Mesendoderm (in vitro differentiated cells): Measurements from ENCODE around the gene TBX3.
A peak's percentile ranks its signal among the peaks of the same experiment; 100 is the strongest.

Source experiments
- DNase-seq: peaks from one replicate; pipeline ENCODE4 v3.0.0; 2013
- H2AK5ac ChIP-seq: 2 replicates; pipeline ENCODE4 v1.6.1; 2013; ENCODE audit warnings: low read length, inconsistent platforms
- H2BK120ac ChIP-seq: 2 replicates; pipeline ENCODE4 v1.6.1; 2013; ENCODE audit warnings: low read depth, mild to moderate bottlenecking, low read length, moderate library complexity, mixed read lengths
- H2BK15ac ChIP-seq: replicated peaks from 2 replicates; pipeline ENCODE4 v1.6.1; 2013; ENCODE audit warnings: low read depth, mild to moderate bottlenecking, moderate library complexity
- H2BK5ac ChIP-seq: 2 replicates; pipeline ENCODE4 v1.6.1; 2013; ENCODE audit warnings: low read length, inconsistent platforms
- H3K18ac ChIP-seq: 2 replicates; pipeline ENCODE4 v1.6.1; 2013; ENCODE audit warnings: mild to moderate bottlenecking, low read length, mixed read lengths
- H3K23ac ChIP-seq: one replicate; pipeline ENCODE4 v1.6.1; 2013; ENCODE audit warnings: low read length
- H3K27ac ChIP-seq: 2 replicates; pipeline ENCODE4 v1.5.1; 2013; ENCODE audit warnings: low read depth, mild to moderate bottlenecking, inconsistent platforms, low read length, moderate library complexity
- H3K27me3 ChIP-seq: 2 replicates; pipeline ENCODE4 v1.6.1; 2013; ENCODE audit warnings: low read length, control low read depth, mild to moderate bottlenecking, inconsistent platforms; ENCODE audit not compliant: insufficient read depth, poor library complexity
- H3K36me3 ChIP-seq: 2 replicates; pipeline ENCODE4 v1.6.1; 2013; ENCODE audit warnings: low read length, inconsistent platforms; ENCODE audit not compliant: control insufficient read depth, insufficient read depth
- H3K4ac ChIP-seq: one replicate; pipeline ENCODE4 v1.6.1; 2013; ENCODE audit warnings: low read depth, mild to moderate bottlenecking, low read length, moderate library complexity
- H3K4me1 ChIP-seq: 2 replicates; pipeline ENCODE4 v1.6.1; 2013; ENCODE audit warnings: low read depth, low read length, inconsistent platforms; ENCODE audit not compliant: control insufficient read depth
- H3K4me2 ChIP-seq: 2 replicates; pipeline ENCODE4 v1.6.1; 2013; ENCODE audit warnings: low read length
- H3K4me3 ChIP-seq: 2 replicates; pipeline ENCODE4 v1.5.1; 2013; ENCODE audit warnings: mild to moderate bottlenecking, low read length
- H3K56ac ChIP-seq: one replicate; pipeline ENCODE4 v1.6.1; 2013; ENCODE audit warnings: low read length
- H3K79me1 ChIP-seq: 2 replicates; pipeline ENCODE4 v1.6.1; 2013; ENCODE audit warnings: low read length, inconsistent platforms
- H3K79me2 ChIP-seq: 2 replicates; pipeline ENCODE4 v1.6.1; 2013; ENCODE audit warnings: mild to moderate bottlenecking, low read length; ENCODE audit not compliant: control insufficient read depth, insufficient read depth
- H3K9ac ChIP-seq: 2 replicates; pipeline ENCODE4 v1.6.1; 2013; ENCODE audit warnings: low read length, inconsistent platforms
- H4K5ac ChIP-seq: one replicate; pipeline ENCODE4 v1.6.1; 2013; ENCODE audit warnings: low read length
- H4K8ac ChIP-seq: one replicate; pipeline ENCODE4 v1.6.1; 2013; ENCODE audit warnings: low read depth, mild to moderate bottlenecking, control low read depth, low read length, moderate library complexity
- WGBS: extraction: QIAGEN DNeasy Blood & Tissue Kit; methylation state at CpG from one replicate; pipeline ENCODE4 v1.1.7; 2013; ENCODE audit warnings: low lambda C conversion rate, missing lambda C conversion rate; ENCODE audit not compliant: insufficient coverage; ENCODE audit errors: extremely low coverage; 5-methylcytosine and 5-hydroxymethylcytosine counted together

TBX3 gene

DNA sequence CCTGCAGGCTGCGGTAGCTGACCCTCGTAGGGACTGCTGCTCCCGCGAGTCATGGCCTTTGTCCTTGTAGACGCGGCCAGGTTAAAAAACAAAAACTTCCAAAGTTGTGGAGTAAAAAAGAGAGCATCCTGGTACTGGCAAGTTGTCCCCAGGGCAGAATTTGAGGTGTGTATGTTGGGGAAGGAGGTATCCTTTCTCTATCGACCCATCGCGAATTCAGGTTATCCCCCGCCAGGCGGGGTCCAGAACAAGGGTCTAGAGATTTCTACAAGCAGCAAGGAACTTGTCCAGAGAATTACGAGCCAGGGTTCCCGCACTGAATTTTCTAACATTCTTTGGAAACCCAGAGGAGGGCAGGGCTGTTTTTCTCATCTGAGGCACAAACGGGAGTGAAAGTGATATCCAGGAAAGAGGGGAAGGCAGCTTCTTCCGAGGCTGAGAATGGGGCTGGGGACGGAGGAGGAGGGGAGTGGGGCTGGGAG is 16.3 kb downstream of the TBX3 start:
- no CpG with 5 or more reads among the region's 16 CpGs for WGBS
- H3K4me2 ChIP-seq = peak overlapping the region; percentile 48
- H3K4me1 ChIP-seq = peaks cover 5% of the 10 kb centered on the region

DNA sequence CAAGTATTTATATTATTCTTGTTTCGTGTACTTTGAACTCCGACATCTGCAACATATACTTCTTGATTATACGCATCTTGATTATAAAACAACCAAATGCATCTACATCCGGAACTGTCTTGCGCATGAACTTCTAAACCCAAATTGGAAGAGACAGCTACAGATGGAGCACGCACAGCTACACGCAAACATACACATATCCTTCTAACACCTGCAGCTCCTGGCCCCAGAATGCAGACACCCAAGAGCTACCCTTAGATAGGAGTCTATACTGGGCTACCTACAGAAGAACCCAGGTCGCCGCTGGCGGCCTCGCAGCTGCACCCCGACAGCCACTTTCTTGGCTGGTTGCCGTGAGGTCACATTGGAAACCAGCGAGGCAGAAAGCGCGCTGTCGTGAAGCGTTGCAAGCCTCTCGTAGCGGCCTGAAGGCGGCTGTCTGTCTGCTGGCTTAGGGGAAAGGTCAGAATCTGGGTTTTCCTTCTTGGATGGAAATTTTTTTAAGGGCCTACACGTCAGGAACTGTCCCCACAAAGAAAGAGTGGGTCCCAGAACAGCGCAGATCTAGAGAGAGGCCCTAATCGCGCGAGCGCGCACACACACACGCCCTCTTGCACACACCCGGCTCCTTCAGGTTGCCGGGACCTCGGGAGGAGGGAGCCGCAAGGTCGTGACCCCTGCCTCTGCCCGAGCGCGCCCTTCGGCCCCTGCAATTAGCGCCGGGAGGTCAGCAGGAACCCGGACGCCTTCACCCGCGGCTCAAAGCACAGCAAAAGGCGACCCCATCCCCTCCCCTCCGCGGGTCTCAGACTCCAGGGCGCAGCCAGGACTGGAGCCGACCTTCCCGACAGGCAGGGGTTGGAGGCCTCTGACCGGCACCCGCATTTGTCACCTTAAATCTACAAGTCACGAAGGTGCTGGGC is 17.0 kb downstream of the TBX3 start:
- H3K27ac ChIP-seq = no peak overlapping the region
- peak overlapping the region; percentile 86 for H3K18ac ChIP-seq
- H2BK5ac ChIP-seq = no peak overlapping the region
- H3K9ac ChIP-seq = peak overlapping the region; percentile 39
- H3K4ac ChIP-seq = peak overlapping the region; percentile 73
- no peak for DNase-seq
- H3K4me3 ChIP-seq = no peak overlapping the region
- H2BK15ac ChIP-seq = peak overlapping the region; percentile 10
- peak overlapping the region; percentile 82 for H3K56ac ChIP-seq
- H3K4me1 ChIP-seq = peaks cover 5% of the 10 kb centered on the region
- H3K23ac ChIP-seq = no peak overlapping the region
- H2AK5ac ChIP-seq = no peak overlapping the region
- no peak overlapping the region for H4K5ac ChIP-seq
- H3K79me1 ChIP-seq = no peaks in the 10 kb centered on the region
- WGBS = no CpG with 5 or more reads among the region's 53 CpGs
- H3K79me2 ChIP-seq = no peaks in the 10 kb centered on the region
- no peaks in the 10 kb centered on the region for H3K27me3 ChIP-seq
- H3K36me3 ChIP-seq = no peaks in the 10 kb centered on the region
- H2BK120ac ChIP-seq = no peak overlapping the region
- H4K8ac ChIP-seq = peak overlapping the region; percentile 5
- H3K4me2 ChIP-seq = peak overlapping the region; percentile 48

More for the DNA sequence above, 16.3 kb downstream of the TBX3 start:
- peak overlapping the region; percentile 61 for H2BK120ac ChIP-seq
- no peak overlapping the region for H3K23ac ChIP-seq
- peak overlapping the region; percentile 73 for H3K4ac ChIP-seq
- H3K56ac ChIP-seq = peak overlapping the region; percentile 82
- peak overlapping the region; percentile 39 for H3K9ac ChIP-seq
- DNase-seq = no peak
- no peak overlapping the region for H2BK5ac ChIP-seq
- no peaks in the 10 kb centered on the region for H3K27me3 ChIP-seq
- H4K5ac ChIP-seq = no peak overlapping the region
- no peak overlapping the region for H4K8ac ChIP-seq
- H3K4me3 ChIP-seq = no peak overlapping the region
- no peak overlapping the region for H2AK5ac ChIP-seq
- no peak overlapping the region for H3K27ac ChIP-seq
- H3K79me2 ChIP-seq = no peaks in the 10 kb centered on the region
- H3K18ac ChIP-seq = peak overlapping the region; percentile 62
- no peaks in the 10 kb centered on the region for H3K36me3 ChIP-seq
- no peaks in the 10 kb centered on the region for H3K79me1 ChIP-seq
- no peak overlapping the region for H2BK15ac ChIP-seq

DNA sequence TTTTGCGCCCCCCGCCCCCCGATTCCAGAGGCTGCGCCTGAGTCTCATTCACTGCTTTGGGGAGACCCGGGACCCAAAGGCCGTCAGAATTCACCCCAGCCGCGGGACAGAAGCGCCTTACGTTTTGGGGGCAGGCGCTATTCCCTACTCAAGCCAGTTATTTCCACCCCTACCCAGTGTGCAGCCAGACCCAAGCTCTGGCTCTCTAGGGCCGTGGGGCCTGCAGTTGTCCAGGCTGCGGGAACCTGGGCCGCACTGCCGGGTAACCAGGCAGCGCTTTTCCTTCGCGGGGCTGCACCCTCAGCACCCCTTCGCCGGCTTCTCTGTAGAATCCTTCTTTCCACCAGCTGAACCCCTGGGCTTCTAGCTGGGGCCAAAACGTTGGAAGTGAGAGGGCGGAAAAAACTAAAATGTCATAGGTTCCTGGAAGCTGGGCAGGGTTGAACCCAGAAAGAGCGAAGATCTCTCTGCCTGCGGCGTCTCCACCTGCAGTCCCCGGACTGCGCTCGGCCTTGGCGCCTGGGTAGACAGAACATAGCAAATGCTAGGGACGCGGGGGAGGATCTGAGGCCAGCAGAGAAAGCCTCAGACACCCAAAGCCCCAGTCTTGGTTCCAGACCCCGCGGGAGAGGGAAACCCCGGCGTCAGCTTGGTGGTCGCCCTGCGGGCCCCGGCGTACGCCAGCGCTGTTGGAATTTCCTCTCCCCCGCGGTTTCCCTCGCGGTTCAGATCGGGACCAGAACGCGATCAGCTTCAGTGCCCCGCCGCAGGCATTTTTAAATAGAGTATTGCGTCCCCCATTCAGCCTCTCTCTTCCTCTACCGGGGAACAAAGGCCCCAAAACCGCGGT is 18.3 kb downstream of the TBX3 start:
- WGBS = no CpG with 5 or more reads among the region's 54 CpGs
- no peaks in the 10 kb centered on the region for H3K79me1 ChIP-seq
- H3K27ac ChIP-seq = no peak overlapping the region
- H3K4me1 ChIP-seq = peaks cover 5% of the 10 kb centered on the region
- peak overlapping the region; percentile 92 for H3K4ac ChIP-seq
- no peak overlapping the region for H3K4me3 ChIP-seq
- peak; percentile 50 for DNase-seq
- peak overlapping the region; percentile 86 for H2BK15ac ChIP-seq
- H3K36me3 ChIP-seq = no peaks in the 10 kb centered on the region
- H3K23ac ChIP-seq = no peak overlapping the region
- peak overlapping the region; percentile 54 for H3K4me2 ChIP-seq
- no peaks in the 10 kb centered on the region for H3K27me3 ChIP-seq
- no peak overlapping the region for H4K5ac ChIP-seq
- no peaks in the 10 kb centered on the region for H3K79me2 ChIP-seq
- H2AK5ac ChIP-seq = no peak overlapping the region
- peak overlapping the region; percentile 69 for H3K56ac ChIP-seq
- H3K18ac ChIP-seq = peak overlapping the region; percentile 97
- H2BK120ac ChIP-seq = peak overlapping the region; percentile 75
- H3K9ac ChIP-seq = peak overlapping the region; percentile 53
- no peak overlapping the region for H4K8ac ChIP-seq
- no peak overlapping the region for H2BK5ac ChIP-seq

DNA sequence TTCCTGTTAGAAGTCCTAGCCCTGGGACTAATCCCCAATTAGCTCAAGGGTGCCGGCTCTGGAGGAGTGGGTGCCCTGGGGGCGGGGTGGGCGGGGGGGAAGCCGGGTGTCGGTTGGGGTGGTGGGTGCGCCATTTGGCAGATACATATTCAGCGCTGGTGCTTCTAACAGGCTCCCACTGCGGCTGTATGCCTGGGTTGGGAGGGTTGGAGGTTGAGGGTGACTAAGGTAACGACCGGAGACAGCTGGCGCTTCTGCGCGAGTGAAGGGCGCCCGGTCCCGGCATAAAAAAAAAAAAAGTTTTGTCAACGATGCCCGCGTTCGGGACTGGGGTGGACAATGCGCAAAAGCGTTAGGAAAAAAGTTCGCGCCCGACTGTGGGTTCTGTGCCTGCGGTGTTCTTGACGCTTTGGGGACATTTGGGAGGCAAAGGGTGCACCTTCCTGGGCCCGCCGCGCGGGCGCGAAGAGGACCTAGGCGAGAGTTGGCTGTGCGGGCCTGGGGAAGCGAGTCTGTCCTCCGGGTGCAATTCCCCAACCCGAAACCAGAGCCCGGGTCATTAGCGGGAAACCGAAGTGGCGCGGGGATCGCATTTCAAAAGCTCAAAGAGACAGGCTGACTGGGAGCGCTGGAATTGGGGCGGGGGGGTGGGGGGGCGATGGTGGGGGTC is 19.2 kb downstream of the TBX3 start:
- no peaks in the 10 kb centered on the region for H3K79me1 ChIP-seq
- no peak overlapping the region for H4K5ac ChIP-seq
- peak overlapping the region; percentile 45 for H3K56ac ChIP-seq
- H3K27ac ChIP-seq = no peak overlapping the region
- WGBS = no CpG with 5 or more reads among the region's 47 CpGs
- no peak overlapping the region for H3K23ac ChIP-seq
- H3K4me1 ChIP-seq = peaks cover 3% of the 10 kb centered on the region
- H3K9ac ChIP-seq = peak overlapping the region; percentile 55
- H2BK120ac ChIP-seq = no peak overlapping the region
- peak; percentile 45 for DNase-seq
- no peak overlapping the region for H3K4ac ChIP-seq
- no peak overlapping the region for H3K4me3 ChIP-seq
- peak overlapping the region; percentile 93 for H2BK15ac ChIP-seq
- no peaks in the 10 kb centered on the region for H3K27me3 ChIP-seq
- H4K8ac ChIP-seq = no peak overlapping the region
- H3K4me2 ChIP-seq = peak overlapping the region; percentile 58
- H3K36me3 ChIP-seq = no peaks in the 10 kb centered on the region
- H3K79me2 ChIP-seq = no peaks in the 10 kb centered on the region
- H2AK5ac ChIP-seq = no peak overlapping the region
- H3K18ac ChIP-seq = peak overlapping the region; percentile 97
- no peak overlapping the region for H2BK5ac ChIP-seq

DNA sequence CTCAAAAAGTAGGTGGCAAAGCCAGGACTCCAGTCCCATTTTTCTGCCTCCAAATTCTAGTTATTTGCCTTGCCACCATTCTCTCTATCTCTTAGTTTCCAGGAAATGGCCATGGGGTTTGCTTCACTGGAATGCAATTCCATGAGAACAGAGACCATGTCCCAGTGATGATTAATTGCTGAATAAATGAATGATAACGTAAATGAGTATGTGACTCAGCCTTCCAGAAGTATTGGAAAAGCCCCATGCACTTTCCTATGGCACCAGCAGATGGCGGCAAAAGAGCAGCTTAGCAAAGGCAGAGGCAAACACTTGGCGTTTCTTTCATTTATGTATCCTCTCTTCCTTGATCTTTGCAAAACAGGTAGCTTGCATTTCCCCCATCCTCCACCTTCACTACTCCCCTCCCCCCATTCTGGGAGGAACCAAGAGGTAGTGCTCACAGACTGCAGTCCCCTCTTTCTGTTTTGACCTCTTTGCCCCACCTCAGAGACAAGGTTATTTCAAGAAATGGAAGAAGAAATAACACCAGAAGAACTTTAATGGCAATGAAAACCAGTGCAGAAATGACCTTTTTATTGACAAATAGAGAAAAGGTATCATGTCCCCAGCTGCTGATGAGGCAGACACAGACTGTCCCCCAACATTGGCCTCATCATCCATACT is 21.3 kb downstream of the TBX3 start:
- no peak overlapping the region for H3K4me3 ChIP-seq
- H4K5ac ChIP-seq = no peak overlapping the region
- no peak overlapping the region for H2BK5ac ChIP-seq
- peak; percentile 82 for DNase-seq
- peak overlapping the region; percentile 4 for H2AK5ac ChIP-seq
- no peaks in the 10 kb centered on the region for H3K79me2 ChIP-seq
- H4K8ac ChIP-seq = no peak overlapping the region
- H3K27me3 ChIP-seq = no peaks in the 10 kb centered on the region
- H3K4me1 ChIP-seq = peaks cover 6% of the 10 kb centered on the region
- no peak overlapping the region for H3K23ac ChIP-seq
- H2BK15ac ChIP-seq = no peak overlapping the region
- no peak overlapping the region for H3K56ac ChIP-seq
- H3K18ac ChIP-seq = no peak overlapping the region
- H3K4me2 ChIP-seq = no peak overlapping the region
- no peak overlapping the region for H3K27ac ChIP-seq
- no peaks in the 10 kb centered on the region for H3K79me1 ChIP-seq
- no CpG with 5 or more reads among the region's 3 CpGs for WGBS
- H3K4ac ChIP-seq = no peak overlapping the region
- H3K36me3 ChIP-seq = no peaks in the 10 kb centered on the region
- no peak overlapping the region for H3K9ac ChIP-seq
- no peak overlapping the region for H2BK120ac ChIP-seq
